Measurements from ENCODE around the gene NTNG2. TPM values are rescaled to one million over a fixed set of nuclear protein-coding genes. Genes with fewer than 3 reads are reported as not detected.

Gene NTNG2
- total RNA-seq, 1 experiment from 2014 or later = 6.0 TPM

- H3K27me3 ChIP-seq (ENCODE audit: low read length) = peaks cover 16% of the 10 kb centered on the region; the same call in 1 of the 2 replicates
- no peaks in the 10 kb centered on the region for H3K79me2 ChIP-seq (ENCODE audit: low read length)
- H3K27ac ChIP-seq (ENCODE audit: low read length) = no peak overlapping the region
- H3K4me2 ChIP-seq (ENCODE audit: low read length) = no peak overlapping the region
- no peaks in the 10 kb centered on the region for H4K20me1 ChIP-seq (ENCODE audit: low read length)
- H2AFZ ChIP-seq (ENCODE audit: low read length) = no peak overlapping the region
- no peak overlapping the region for H3K4me3 ChIP-seq (ENCODE audit: low read length)
- DNase-seq (no peak), ATAC-seq (no peak)
- no peaks in the 10 kb centered on the region for H3K9me3 ChIP-seq (ENCODE audit: low read length)
- H3F3A ChIP-seq (ENCODE audit: low read length, unreplicated experiment) = no peaks in the 10 kb centered on the region
- H3K36me3 ChIP-seq (ENCODE audit: low read depth, low read length) = no peaks in the 10 kb centered on the region
- no TSS peak for BruUV-seq (replicated peaks)
- no peak for TF ChIP-seq CTCF (conservative IDR thresholded peaks at IDR 0.05; ENCODE audit: low read depth, low read length)
- TF ChIP-seq EZH2phosphoT487 (IDR thresholded peaks at IDR 0.05; ENCODE audit: borderline replicate concordance, low read length) = no peak
- TF ChIP-seq EZH2 (IDR thresholded peaks at IDR 0.05; ENCODE audit: low read length, unreplicated experiment) = no peak
- no peaks in the 10 kb centered on the region for H3K9me2 ChIP-seq (replicated peaks; ENCODE audit: low read length)
- intact Hi-C loops (cut with micrococcal nuclease) = no loop called here
- ChIA-PET POLR2A (ENCODE audit: unreplicated experiment) (no interaction called here), CTCF (no interaction called here)
- no peak overlapping the region for H3K9ac ChIP-seq (ENCODE audit: low read length)
- no peaks in the 10 kb centered on the region for H3K4me1 ChIP-seq (ENCODE audit: insufficient read depth, low read length)
Observed at GRCh38 chr9:132204883-132205282, 43.0 kb downstream of the NTNG2 start.

- H3K27ac ChIP-seq (ENCODE audit: low read length) = no peak overlapping the region
- no peak for DNase-seq
- no peaks in the 10 kb centered on the region for H3F3A ChIP-seq (ENCODE audit: low read length, unreplicated experiment)
- intact Hi-C loops (cut with micrococcal nuclease) = no loop called here
- ChIA-PET CTCF (no interaction called here), POLR2A (ENCODE audit: unreplicated experiment) (no interaction called here)
- H3K4me3 ChIP-seq (ENCODE audit: low read length) = no peak overlapping the region
- H3K9me2 ChIP-seq (replicated peaks; ENCODE audit: low read length) = no peaks in the 10 kb centered on the region
- peaks cover 12% of the 10 kb centered on the region; the same call in 1 of the 2 replicates for H3K27me3 ChIP-seq (ENCODE audit: low read length)
- H4K20me1 ChIP-seq (ENCODE audit: low read length) = no peaks in the 10 kb centered on the region
- no peak overlapping the region for H2AFZ ChIP-seq (ENCODE audit: low read length)
- no peaks in the 10 kb centered on the region for H3K4me1 ChIP-seq (ENCODE audit: insufficient read depth, low read length)
- H3K4me2 ChIP-seq (ENCODE audit: low read length) = no peak overlapping the region
- no peaks in the 10 kb centered on the region for H3K36me3 ChIP-seq (ENCODE audit: low read depth, low read length)
- H3K79me2 ChIP-seq (ENCODE audit: low read length) = no peaks in the 10 kb centered on the region
- no peak overlapping the region for H3K9ac ChIP-seq (ENCODE audit: low read length)
- no peak for ATAC-seq
- BruUV-seq (replicated peaks) = no TSS peak
- no peaks in the 10 kb centered on the region for H3K9me3 ChIP-seq (ENCODE audit: low read length)
- TF ChIP-seq CTCF (conservative IDR thresholded peaks at IDR 0.05; ENCODE audit: low read depth, low read length) = no peak
- no peak for TF ChIP-seq EZH2phosphoT487 (IDR thresholded peaks at IDR 0.05; ENCODE audit: borderline replicate concordance, low read length)
- TF ChIP-seq EZH2 (IDR thresholded peaks at IDR 0.05; ENCODE audit: low read length, unreplicated experiment) = no peak
Observed at GRCh38 chr9:132207215-132207614, 45.4 kb downstream of the NTNG2 start.

DNA sequence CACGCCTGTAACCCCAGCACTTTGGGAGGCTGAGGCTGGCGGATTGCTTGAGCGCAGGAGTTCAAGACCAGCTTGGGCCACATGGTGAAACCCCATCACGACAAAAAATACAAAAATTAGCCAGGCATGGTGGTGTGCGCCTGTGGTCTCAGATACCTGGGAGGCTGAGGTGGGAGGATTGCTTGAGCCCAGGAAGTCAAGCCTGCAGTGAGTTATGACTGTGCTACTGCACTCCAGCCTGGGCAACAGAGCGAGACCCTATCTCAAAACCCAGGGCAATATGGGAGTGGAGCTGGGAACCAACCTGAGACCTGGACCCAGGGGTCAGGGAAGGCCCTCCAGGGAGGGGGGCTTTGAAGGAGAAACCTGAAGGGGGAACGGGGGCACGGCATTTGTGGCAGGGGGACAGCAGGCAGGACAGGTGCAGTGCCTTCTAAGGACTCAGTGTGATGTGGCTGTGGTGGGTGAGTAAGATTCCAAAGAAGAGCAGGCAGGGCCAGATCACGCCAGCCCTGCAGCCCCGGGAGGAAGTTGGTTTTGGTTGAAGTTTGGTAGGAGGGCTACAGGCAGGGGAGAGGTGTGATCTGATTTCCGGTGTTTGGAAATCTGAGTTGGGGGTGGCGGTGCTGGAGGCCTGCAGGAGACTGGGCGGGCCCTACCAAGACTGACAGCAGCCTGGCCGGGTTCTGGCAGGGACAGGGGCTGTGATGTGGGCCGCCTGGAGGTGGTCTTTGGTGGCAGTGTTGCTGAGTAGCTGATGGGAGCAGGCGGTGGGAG lies 46.2 kb downstream of the NTNG2 start:
- POLR2A ChIA-PET (ENCODE audit: unreplicated experiment) = no interaction called here
- no peak for TF ChIP-seq EZH2phosphoT487 (IDR thresholded peaks at IDR 0.05; ENCODE audit: borderline replicate concordance, low read length)
- TF ChIP-seq CTCF (conservative IDR thresholded peaks at IDR 0.05; ENCODE audit: low read depth, low read length) = no peak
- TF ChIP-seq EZH2 (IDR thresholded peaks at IDR 0.05; ENCODE audit: low read length, unreplicated experiment) = no peak
- CTCF ChIA-PET = no interaction called here
- Histone ChIP-seq H3K27ac (ENCODE audit: low read length) (no peak overlapping the region), H3K9me2 (replicated peaks; ENCODE audit: low read length) (no peaks in the 10 kb centered on the region), H3K4me1 (ENCODE audit: insufficient read depth, low read length) (no peaks in the 10 kb centered on the region), H3K79me2 (ENCODE audit: low read length) (no peaks in the 10 kb centered on the region), H3K36me3 (ENCODE audit: low read depth, low read length) (no peaks in the 10 kb centered on the region), H3K4me2 (ENCODE audit: low read length) (no peak overlapping the region), H3K27me3 (ENCODE audit: low read length) (0 out of 2 replicates have a peak, but pooled peaks cover 4% of the 10 kb centered on the region), H3K4me3 (ENCODE audit: low read length) (no peak overlapping the region), H3F3A (ENCODE audit: low read length, unreplicated experiment) (no peaks in the 10 kb centered on the region), H4K20me1 (ENCODE audit: low read length) (no peaks in the 10 kb centered on the region), H3K9ac (ENCODE audit: low read length) (no peak overlapping the region), H3K9me3 (ENCODE audit: low read length) (no peaks in the 10 kb centered on the region), H2AFZ (ENCODE audit: low read length) (no peak overlapping the region)
- BruUV-seq (replicated peaks) = no TSS peak
- intact Hi-C loops (cut with micrococcal nuclease) = no loop called here
- ATAC-seq (no peak), DNase-seq (no peak)
